Activated naive CD8-positive, alpha-beta T cell treated with anti-CD3 and anti-CD28 coated beads, Interleukin-2, amount 50 U/mL, for 16 hours (primary cell): ENCODE results near the gene AUNIP.

ENCODE experiments used
- DNase-seq: peaks from one replicate; pipeline ENCODE4 v3.0.0-alpha.2; 2020; ENCODE audit warnings: low read depth, low spot score

The AUNIP gene

GRCh38 chr1:25858906-25859789 lies at the start of gene AUNIP:
Gene AUNIP (minus strand): TSS chr1:25859457. CDS start chr1:25859357, 100 bp downstream.
- DNase-seq = peak; percentile 81

DNA sequence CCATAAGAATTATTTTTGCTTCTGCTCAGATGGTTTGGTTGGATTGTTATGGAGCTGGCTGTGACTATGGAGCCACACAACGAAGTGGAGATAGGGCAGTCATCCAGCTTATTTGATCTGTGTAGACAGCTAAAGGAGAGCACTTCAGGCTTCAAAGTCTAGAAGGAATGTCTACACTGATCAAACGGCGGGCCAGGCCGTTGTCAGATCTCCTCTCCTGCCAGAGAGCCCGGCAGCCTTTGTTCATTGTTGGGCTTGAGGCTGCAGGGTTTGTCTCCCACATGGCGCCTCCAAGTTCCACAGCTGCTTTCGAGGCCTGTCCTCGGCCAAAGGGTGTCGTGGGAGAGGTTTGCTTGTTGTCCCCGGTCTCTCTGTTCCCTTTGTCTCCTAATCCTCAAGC lies 49.8 kb upstream of the AUNIP start:
- DNase-seq = no peak

DNA sequence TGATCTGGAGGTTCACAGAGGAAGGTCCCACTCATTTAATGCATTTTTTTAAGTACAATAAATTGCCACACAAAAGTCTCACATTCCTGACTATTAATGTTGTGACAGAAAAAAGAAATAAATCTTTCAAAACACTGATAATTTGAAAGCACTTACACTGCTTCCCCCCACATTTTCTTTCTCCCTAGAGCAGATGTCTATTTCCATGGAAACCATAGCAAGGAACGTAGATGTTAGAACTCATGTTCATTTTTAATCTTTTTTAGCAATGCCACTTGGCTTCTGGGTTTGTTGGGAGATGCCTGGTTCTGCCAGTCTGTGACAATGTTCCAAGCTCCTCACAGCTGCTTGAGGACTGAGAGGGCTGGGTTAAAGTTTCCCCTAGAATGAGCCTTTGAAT lies 48.9 kb upstream of the AUNIP start:
- DNase-seq = no peak

GRCh38 chr1:25907601-25908000 lies 48.3 kb upstream of the AUNIP start:
- no peak for DNase-seq

DNA sequence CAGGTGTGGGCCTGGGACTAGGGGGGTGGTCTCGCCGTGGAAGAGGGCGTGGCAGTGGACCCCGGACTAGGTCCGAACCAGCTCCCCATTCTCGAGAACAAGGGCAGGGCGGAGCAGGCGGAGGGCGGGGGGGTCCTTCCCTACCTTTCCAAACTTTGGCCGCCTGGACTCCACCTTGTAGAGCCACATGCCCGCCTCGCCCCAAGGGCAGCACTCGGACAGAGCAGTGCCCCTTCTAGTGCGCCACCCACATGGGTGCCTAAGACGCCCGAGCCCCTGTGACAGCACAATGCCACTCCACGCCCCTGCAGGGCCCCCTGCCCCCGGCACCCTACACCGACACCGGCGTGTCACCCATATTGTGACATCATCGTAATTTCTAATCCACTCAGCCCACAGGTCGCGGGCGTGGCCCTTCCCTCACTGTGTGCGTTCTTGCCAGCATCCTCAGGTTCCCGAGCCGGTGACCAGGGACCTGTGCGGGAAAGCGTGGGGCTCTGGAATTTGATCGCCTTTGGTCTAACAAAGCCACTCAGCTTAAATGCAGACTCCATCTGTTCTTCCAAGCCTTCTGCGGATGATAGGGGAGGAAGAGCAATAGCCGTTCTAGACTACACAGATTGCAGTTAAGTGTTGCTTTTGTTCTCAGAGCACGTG lies 47.5 kb upstream of the AUNIP start:
- no peak for DNase-seq

DNA sequence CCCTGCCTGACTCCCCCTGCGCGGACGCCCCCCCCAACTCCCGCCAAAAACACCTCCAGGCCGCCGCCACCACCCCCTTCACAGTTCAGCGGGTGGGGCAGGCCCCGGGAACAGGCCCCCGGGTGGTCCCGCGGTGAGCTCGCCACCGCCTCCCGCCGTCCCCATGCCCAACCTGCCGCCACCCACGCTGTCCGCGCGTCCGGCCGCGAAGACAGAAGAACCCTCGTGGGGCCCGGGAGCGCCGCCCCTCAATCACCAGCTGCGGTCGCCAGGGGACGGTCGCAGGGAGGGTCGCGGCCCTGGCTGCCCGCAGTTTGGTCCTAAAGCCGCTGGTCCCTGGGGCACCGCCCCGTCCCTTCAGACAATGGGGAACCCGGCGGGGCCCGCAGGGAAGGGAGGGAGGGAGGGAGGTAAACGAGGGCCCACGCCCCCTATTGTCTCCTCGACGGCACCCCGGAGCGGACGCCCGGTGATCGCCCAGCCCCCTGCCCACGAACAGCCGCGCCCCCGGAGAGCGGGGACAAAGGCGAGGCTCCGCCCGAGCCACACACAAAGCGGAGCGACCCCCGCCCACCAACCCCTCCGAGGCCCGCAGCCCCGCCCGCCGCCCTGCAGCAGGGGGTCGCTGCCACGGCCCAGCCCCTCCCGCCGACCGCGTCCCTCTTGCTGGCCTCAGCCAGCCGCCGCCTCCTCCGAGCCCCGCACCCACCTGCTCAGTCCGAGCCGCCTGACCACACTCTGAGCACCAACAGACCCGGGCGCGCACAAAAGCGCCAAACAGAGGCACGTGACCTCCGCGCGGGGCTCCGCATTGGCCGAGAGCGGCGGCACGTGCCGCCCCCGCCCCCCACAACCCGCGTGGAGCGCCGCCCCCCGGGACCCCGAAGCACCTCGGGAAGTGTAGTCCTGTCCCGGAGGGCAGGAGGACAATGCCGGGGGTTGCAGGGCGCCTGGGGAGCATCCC lies 46.7 kb upstream of the AUNIP start, which contains the start of gene STMN1:
Gene STMN1 (minus strand): TSS at position 740 of the 964 bp plus-strand sequence. CDS start 1,743 bp downstream, outside the sequence.
- peak; percentile 84 for DNase-seq

- DNase-seq = peak; percentile 88
Observed at GRCh38 chr1:25904943-25905679, 45.9 kb upstream of the AUNIP start.

DNA sequence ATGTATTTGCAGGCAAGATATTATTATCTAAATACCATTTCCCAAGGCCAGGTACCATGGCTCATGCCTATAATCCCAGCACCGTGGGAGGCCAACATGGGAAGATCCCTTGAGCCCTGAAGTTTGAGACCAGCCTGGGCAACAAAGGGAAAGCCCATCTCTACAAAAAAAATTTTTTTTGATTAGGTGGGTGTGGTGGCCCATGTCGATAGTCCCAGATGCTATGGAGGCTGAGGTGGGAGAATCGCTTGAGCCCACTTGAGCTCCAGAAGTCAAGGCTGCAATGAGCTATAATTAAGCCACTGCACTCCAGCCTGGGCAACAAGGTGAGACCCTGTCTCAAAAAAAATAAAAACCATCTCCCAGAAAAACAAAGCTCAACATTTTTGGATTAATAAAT lies 44.7 kb upstream of the AUNIP start:
- DNase-seq = no peak

- DNase-seq = no peak
Observed at GRCh38 chr1:25902462-25902861, 43.2 kb upstream of the AUNIP start.

DNA sequence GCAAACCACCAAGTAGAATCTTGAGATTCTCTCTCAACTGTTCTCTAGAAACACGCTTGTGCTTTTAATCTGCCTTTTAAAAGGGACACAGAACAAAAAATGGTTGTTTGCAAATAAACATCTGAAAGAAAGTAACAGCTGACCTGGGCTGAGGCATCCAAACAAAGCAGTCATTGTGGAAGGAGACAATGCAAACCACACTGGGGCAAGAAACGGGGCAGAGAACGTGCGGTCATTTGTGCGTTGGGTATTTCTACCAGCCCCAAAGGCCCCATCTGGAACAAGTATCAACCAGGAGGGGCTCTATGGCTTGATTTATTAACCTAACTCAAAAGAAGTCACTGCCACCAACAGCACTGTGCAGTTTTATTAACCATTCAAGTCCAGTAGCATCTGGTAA lies 41.0 kb upstream of the AUNIP start:
- no peak for DNase-seq

DNA sequence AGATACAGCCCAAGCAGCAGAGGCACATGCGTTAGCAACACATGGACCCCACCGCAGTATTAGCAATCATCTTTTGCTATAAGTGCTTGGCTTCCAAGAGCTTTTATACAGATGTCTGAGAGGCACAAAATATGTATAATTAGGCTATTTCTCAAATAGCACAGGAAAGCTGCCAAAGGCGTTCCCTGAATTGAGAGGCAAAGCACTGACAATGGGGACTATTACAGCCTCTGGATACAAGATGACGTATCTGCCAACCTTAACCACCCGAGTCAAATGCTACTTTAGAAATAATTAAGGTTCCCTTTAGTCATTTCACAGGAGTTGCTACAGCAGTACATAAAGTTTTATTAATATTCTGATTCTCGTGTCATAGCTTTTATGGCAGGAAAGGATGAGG lies 40.5 kb upstream of the AUNIP start:
- DNase-seq = no peak

DNA sequence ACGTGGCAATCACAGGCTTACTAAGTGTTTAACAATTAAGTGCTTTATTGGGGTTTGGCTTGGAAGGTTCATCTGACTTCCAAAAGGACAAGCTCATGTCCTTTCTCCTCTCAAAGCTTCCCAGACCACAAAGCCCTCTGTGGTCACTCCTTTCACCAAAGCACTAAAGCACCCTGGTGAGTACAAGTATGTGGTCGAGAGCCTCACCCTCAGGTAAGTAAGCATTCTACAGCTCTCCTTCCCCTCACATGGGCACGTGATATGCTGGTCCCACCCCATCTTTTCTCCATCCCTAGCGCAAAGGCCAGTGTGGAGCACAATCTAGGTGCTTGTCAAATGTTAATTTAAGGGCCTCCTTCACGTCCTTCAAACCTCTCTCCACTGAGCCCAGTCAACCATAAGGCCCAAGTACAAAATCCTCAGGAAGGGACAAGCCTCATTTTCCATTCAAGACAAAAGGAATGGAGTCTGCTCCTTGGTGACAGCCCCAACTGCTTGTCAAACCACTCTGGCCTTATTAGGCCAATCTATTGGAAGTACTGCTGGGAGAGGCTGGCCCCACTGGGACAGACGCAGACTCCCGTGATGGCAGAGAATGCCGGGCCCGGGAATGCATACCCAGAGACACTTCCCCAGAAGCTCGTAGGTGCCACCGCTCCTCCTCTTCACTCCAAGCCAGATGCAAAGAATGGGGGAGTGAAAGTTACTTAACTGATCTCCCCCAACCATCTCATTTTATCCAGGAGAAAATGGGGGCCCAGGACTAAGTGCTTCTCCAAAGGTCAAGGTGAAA lies 39.2 kb upstream of the AUNIP start:
- no peak for DNase-seq

DNA sequence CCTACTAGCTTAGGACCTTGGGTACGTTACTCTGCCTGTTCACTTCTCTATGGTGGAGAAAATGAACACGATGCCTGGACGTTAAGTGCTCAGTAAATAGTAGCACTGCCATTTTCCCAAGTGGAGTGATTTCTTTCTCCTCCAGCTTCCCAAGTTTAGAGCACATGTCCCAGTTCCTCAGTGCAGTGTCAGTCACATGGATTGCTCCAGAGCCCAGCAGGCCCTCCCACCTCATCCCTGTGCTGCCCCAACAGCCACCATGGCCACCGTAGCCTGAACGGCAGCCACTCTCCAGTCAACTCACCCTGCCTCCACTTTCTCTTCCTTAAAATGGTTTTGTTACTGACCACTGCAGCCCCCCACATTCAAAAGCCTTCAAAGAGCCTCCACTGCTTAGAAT lies 38.5 kb upstream of the AUNIP start:
- DNase-seq = no peak

DNA sequence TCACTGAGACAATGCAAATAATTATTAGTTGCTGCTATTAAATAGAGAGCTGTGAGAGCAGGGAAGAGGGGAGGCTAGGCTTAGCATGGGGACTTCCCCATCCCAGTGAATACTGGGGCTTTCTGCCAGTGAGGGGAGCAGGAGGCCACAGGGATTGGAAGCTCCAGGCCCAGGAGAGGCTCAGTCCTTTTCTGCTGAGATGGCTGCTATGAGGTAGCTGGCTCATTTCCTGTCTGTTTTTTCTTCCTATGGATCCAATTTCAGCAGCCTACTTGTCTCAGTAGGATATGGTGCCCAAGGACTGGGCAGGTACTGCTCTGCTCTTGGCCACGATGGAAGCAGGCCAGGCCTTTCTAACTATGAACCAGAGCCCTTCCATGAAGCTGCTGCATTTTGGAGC lies 37.0 kb upstream of the AUNIP start:
- DNase-seq = no peak

GRCh38 chr1:25895365-25895990 lies 36.2 kb upstream of the AUNIP start:
- peak; percentile 89 for DNase-seq

- DNase-seq = no peak
Observed at GRCh38 chr1:25893116-25893515, 33.9 kb upstream of the AUNIP start.

GRCh38 chr1:25891606-25892005 lies 32.3 kb upstream of the AUNIP start:
- DNase-seq = no peak

DNA sequence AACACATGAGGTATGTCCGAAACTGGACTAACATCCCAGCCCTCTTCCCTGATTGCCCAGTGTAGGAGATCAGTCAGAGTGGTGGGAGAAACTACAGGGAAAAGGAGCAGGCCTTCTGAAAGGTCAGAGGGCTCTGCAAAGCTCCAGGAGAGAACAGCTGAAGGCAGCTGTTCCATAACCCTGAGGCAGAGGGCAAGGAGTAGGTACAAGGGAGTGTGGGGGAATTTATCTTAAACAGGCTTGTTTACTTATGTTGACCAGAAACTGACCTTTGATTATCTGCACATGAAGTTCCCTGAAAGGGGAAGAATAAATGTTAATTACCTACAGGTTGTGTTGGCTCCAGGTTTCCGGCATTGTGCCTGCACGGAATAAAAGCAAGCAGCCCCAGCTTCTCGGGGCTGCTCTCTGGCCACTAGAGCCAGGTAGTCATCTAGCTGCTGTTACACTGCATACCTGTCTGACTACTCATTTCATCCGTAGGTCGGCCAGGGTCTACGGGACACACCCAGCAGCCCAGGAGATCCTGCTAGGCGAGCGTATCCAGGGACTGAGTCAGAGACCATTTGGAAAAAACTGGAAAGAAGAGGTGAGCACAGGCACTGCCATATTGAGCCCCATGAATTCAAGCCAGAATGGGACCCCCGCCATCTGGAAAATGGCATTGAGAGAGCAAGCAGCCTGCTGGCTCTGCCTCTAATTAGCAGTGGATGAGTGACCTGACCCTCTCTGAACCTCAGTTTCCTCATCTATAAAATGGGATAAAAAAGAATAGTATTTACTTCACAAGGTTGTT lies 31.2 kb upstream of the AUNIP start:
- DNase-seq = no peak

DNA sequence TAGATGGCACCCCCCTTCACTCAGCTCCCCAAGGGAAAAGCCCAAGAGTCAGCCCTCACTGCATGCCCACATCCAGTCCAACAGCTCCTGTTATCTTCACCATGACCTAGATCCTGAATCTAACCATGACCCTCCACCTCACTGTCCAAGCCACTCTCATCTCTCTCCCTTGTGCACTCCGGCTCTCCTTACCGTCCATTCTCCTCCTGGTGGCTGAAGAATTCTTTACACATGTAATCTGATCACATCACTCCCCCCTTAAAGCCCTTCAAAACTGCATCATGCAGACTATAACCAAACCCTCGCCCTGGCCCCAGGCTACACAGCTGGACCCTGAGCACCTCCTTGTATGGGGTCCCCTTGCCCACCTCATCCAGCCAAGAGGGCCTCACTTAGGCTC lies 30.2 kb upstream of the AUNIP start:
- DNase-seq = no peak
